MM.1S (cell line): ENCODE measurements around the gene PI4K2A.

Source experiments
- CTCF ChIP-seq: fragments of 300-600 bp; sonication (generic); IDR thresholded peaks from 2 replicates; pipeline ENCODE4 v1.5.1; 2016; ENCODE audit warnings: antibody characterized with exemption, low read length, mixed read lengths
- EZH2 ChIP-seq: fragments of 300-600 bp; sonication (generic); optimal IDR thresholded peaks from 2 replicates; pipeline ENCODE3; 2017; ENCODE audit warnings: low read depth, mild to moderate bottlenecking, antibody characterized with exemption, low read length, mixed read lengths
- EZH2phosphoT487 ChIP-seq: fragments of 300-600 bp; sonication (generic); IDR thresholded peaks from 2 replicates; pipeline ENCODE4 v1.6.1; 2018; ENCODE audit warnings: antibody characterized with exemption, low read length

GRCh38 chr10:97717627-97718026 is 77.2 kb downstream of the PI4K2A start:
- TF ChIP-seq CTCF (no peak), EZH2 (no peak), EZH2phosphoT487 (no peak)
